HepG2 (cell line): Measurements from ENCODE around the gene BBS1. TPM values are rescaled to one million over a fixed set of nuclear protein-coding genes. Genes with fewer than 3 reads are reported as not detected.

Experiments used
- ATAC-seq: fragments of 200-7000 bp; cut with Tn5 transposase; 3 replicates; pipeline ENCODE4 v1.9.1; 2020; ENCODE audit warnings: mild to moderate bottlenecking, moderate library complexity
- BruUV-seq: library from RNA; stranded (reverse); fragments of 400-500 nt; replicated peaks from 2 replicates; lab custom pipeline; 2021; lab: Mats Ljungman, UMichigan
- CTCF ChIA-PET: fragments of 300-600 bp; formaldehyde crosslinking; extraction: SDS; loops from one replicate; lab custom pipeline; 2021; ENCODE audit warnings: low total read pairs, inconsistent platforms, low intra/inter-chr PET ratio; lab: Yijun Ruan, JAX
- POLR2A ChIA-PET: fragments of 350-600 bp; sonication (Branson Sonifier 250); formaldehyde crosslinking; loops from one replicate; lab custom pipeline; 2020; ENCODE audit warnings: antibody characterized with exemption, inconsistent platforms; lab: Yijun Ruan, JAX
- DNase-seq: peaks from one replicate; pipeline ENCODE4 v3.0.0-alpha.2; 2015; ENCODE audit warnings: low spot score
- FAIRE-seq: peaks from 3 replicates; lab custom pipeline; 2011; peaks lifted over from hg19 to GRCh38; lab: Jason Lieb, UNC
- H2AFZ ChIP-seq: one replicate; pipeline ENCODE4 v1.6.1; 2011; ENCODE audit warnings: low read length, inconsistent platforms
- H3K27ac ChIP-seq: fragments of 300-600 bp; 3 replicates; pipeline ENCODE4 v1.8.0; 2011; ENCODE audit warnings: mixed run types, mild to moderate bottlenecking, mixed read lengths, low read length, inconsistent platforms; ENCODE audit not compliant: insufficient read depth; ENCODE audit errors: extremely low read length
- H3K27me3 ChIP-seq, 2 experiments: fragments of 200-600 bp in 1 of 2; 2 replicates in 1 of 2; 3 replicates in 1 of 2; pipeline versions ENCODE4 v1.6.0 to v1.8.0; 2011; ENCODE audit warnings: low read length in 2 of 2, mild to moderate bottlenecking in 2 of 2, moderate library complexity in 2 of 2, inconsistent platforms in 1 of 2; ENCODE audit not compliant: insufficient read depth in 2 of 2, control insufficient read depth in 1 of 2
- H3K36me3 ChIP-seq, 2 experiments: fragments of 200-600 bp in 1 of 2; replicated peaks in 1 of 2; 2 replicates in 1 of 2; 3 replicates in 1 of 2; pipeline versions ENCODE4 v1.5.1 to v1.8.0; 2011; ENCODE audit warnings: low read length in 2 of 2, inconsistent platforms in 1 of 2; ENCODE audit not compliant: insufficient read depth in 2 of 2, control insufficient read depth in 1 of 2
- H3K4me1 ChIP-seq: 2 replicates; pipeline ENCODE4 v1.5.1; 2012; ENCODE audit warnings: low read length, inconsistent platforms; ENCODE audit not compliant: insufficient read depth
- H3K4me2 ChIP-seq: 2 replicates; pipeline ENCODE4 v1.6.0; 2011; ENCODE audit warnings: low read depth, low read length, inconsistent platforms
- H3K4me3 ChIP-seq, 3 experiments: fragments of 200-600 bp in 1 of 3; sonication (generic), shearing (Covaris generic) in 1 of 3; replicated peaks in 1 of 3; 2 replicates each; pipeline ENCODE4 v1.5.1; 2011 to 2016; ENCODE audit warnings: low read length in 3 of 3, inconsistent platforms in 2 of 3, low read depth in 2 of 3, mild to moderate bottlenecking in 2 of 3, control low read depth in 1 of 3, mixed read lengths in 1 of 3; ENCODE audit not compliant: insufficient read depth in 1 of 3
- H3K79me2 ChIP-seq: one replicate; pipeline ENCODE4 v1.6.1; 2011; ENCODE audit warnings: low read length, inconsistent platforms; ENCODE audit not compliant: insufficient read depth
- H3K9ac ChIP-seq: 2 replicates; pipeline ENCODE4 v1.6.0; 2011; ENCODE audit warnings: mild to moderate bottlenecking, low read depth, low read length, inconsistent platforms; ENCODE audit not compliant: insufficient read depth
- H3K9me3 ChIP-seq: 2 replicates; pipeline ENCODE4 v1.5.1; 2012; ENCODE audit warnings: mild to moderate bottlenecking, low read length
- H4K20me1 ChIP-seq: 2 replicates; pipeline ENCODE4 v1.6.0; 2011; ENCODE audit warnings: inconsistent platforms, mild to moderate bottlenecking, low read length, moderate library complexity; ENCODE audit not compliant: insufficient read depth
- ARID2 ChIP-seq: sonication (generic); formaldehyde crosslinking; IDR thresholded peaks from 2 replicates; pipeline ENCODE4 v1.8.1; 2022; ENCODE audit warnings: mild to moderate bottlenecking, missing genetic modification reagents, borderline replicate concordance
- KDM4B ChIP-seq: sonication (generic); formaldehyde crosslinking; IDR thresholded peaks from 2 replicates; pipeline ENCODE4 v1.4.0; 2020; ENCODE audit warnings: missing genetic modification reagents
- KLF11 ChIP-seq: IDR thresholded peaks from 2 replicates; pipeline ENCODE4 v1.6.1; 2016; ENCODE audit warnings: missing compliant biosample characterization
- LCORL ChIP-seq, 2 experiments: fragments of 450-650 bp in 1 of 2; sonication (generic) in 1 of 2; formaldehyde crosslinking in 1 of 2; IDR thresholded peaks; 2 replicates each; pipeline versions ENCODE4 v1.5.0 to v1.6.1; 2017 to 2020; ENCODE audit warnings: antibody characterized with exemption in 1 of 2, missing genetic modification reagents in 1 of 2
- SMAD1 ChIP-seq: sonication (generic); formaldehyde crosslinking; IDR thresholded peaks from 2 replicates; pipeline ENCODE4 v1.4.0; 2020; ENCODE audit warnings: missing genetic modification reagents, low read depth, mild to moderate bottlenecking, borderline replicate concordance
- SP140L ChIP-seq: sonication (generic); formaldehyde crosslinking; IDR thresholded peaks from 2 replicates; pipeline ENCODE4 v1.4.0; 2020; ENCODE audit warnings: missing genetic modification reagents, borderline replicate concordance
- UBTF ChIP-seq: sonication (generic); formaldehyde crosslinking; IDR thresholded peaks from 2 replicates; pipeline ENCODE4 v1.4.0; 2020; ENCODE audit warnings: mild to moderate bottlenecking, missing genetic modification reagents
- YEATS4 ChIP-seq: sonication (generic); formaldehyde crosslinking; IDR thresholded peaks from 2 replicates; pipeline ENCODE4 v1.4.0; 2020; ENCODE audit warnings: missing genetic modification reagents, borderline replicate concordance
- ZFAT ChIP-seq: sonication (generic); formaldehyde crosslinking; conservative IDR thresholded peaks from 2 replicates; pipeline ENCODE4 v1.8.1; 2023; ENCODE audit warnings: missing genetic modification reagents, inconsistent platforms
- ZNF280D ChIP-seq: sonication (generic); formaldehyde crosslinking; IDR thresholded peaks from 2 replicates; pipeline ENCODE4 v1.5.1; 2020; ENCODE audit warnings: mild to moderate bottlenecking, missing genetic modification reagents
- ZNF616 ChIP-seq: sonication (generic); formaldehyde crosslinking; IDR thresholded peaks from 2 replicates; pipeline ENCODE4 v1.5.0; 2020; ENCODE audit warnings: low read depth, mild to moderate bottlenecking, missing genetic modification reagents
- ZSCAN5A ChIP-seq: sonication (generic); formaldehyde crosslinking; IDR thresholded peaks from 2 replicates; pipeline ENCODE4 v1.8.0; 2022; ENCODE audit warnings: mild to moderate bottlenecking, missing genetic modification reagents, borderline replicate concordance
- WGBS: methylation state at CpG from one replicate; pipeline ENCODE4 v1.1.6; 2017; ENCODE audit warnings: low lambda C conversion rate; 5-methylcytosine and 5-hydroxymethylcytosine counted together
- in situ Hi-C: cut with HindIII; loops from 2 replicates; pipeline ENCODE4 v1.10.0; 2017; ENCODE audit warnings: low pct_unique_long_range_greater_than_20kb; ENCODE audit not compliant: extremely low pct_ligation_motif_present
- intact Hi-C: fragments of 100-400 bp; cut with micrococcal nuclease; formaldehyde crosslinking; loops from one replicate; pipeline ENCODE4 v1.10.0; 2022; ENCODE audit not compliant: unreplicated experiment
- polyA plus RNA-seq, 8 experiments: library from polyadenylated mRNA; depleted of rRNA in 3 of 8; stranded (reverse) in 7 of 8; unstranded in 1 of 8; fragments of >200 nt; fragmentation: Illumina TruSeq in 4 of 8; extraction: Trizol in 4 of 8; gene quantifications; 2 replicates each; pipeline versions ENCODE4 v1.2.1 to v1.2.3, GENCODE V29; 2011 to 2016; ENCODE audit warnings: low read depth in 4 of 8, missing spikeins in 1 of 8, mixed read lengths in 1 of 8; ENCODE audit not compliant: insufficient read depth in 1 of 8
- total RNA-seq, 5 experiments: library from RNA; depleted of rRNA; stranded (reverse); fragments of >200 nt; fragmentation: Illumina TruSeq; extraction: Trizol; gene quantifications; 2 replicates each; pipeline ENCODE4 v1.2.3, GENCODE V29; 2016; ENCODE audit warnings: low read depth in 1 of 5
- TF ChIP-seq, protein P1 (sequence below): sonication (generic); formaldehyde crosslinking; IDR thresholded peaks from 2 replicates; pipeline ENCODE4 v1.5.0; 2020; ENCODE audit warnings: mild to moderate bottlenecking, missing genetic modification reagents, moderate library complexity
- TF ChIP-seq, protein P2 (sequence below): IDR thresholded peaks from 2 replicates; pipeline ENCODE4 v1.6.1; 2012; ENCODE audit warnings: inconsistent platforms

The BBS1 gene
- total and polyA plus RNA-seq, 2 of the 13 experiments (the other 11 are each of a cell fraction or from before 2014, with no cell fraction given), result 11.7 to 14.1 TPM

GRCh38 chr11:66467034-66467659 is 43.3 kb upstream of the BBS1 start:
- H3K27ac ChIP-seq, result no peak overlapping the region
- TF ChIP-seq ARID2 (0 out of 2 replicates have a peak, but pooled peaks have one; percentile 11), SMAD1 (CRISPR knock-in tag) (0 out of 2 replicates have a peak, but pooled peaks have one; percentile 28), ZNF616 (CRISPR knock-in tag) (no peak), SP140L (CRISPR knock-in tag) (no peak), YEATS4 (no peak), ZFAT (no peak), ZSCAN5A (CRISPR knock-in tag) (no peak), ZNF280D (CRISPR knock-in tag) (no peak), KDM4B (CRISPR knock-in tag) (no peak), UBTF (CRISPR knock-in tag) (peak; percentile 69; the same call in 1 of the 2 replicates), LCORL (IDR thresholded peaks at IDR 0.05) (no peak), LCORL (CRISPR knock-in tag; IDR thresholded peaks at IDR 0.05) (no peak), KLF11 (CRISPR knock-in tag) (no peak)
- TF ChIP-seq, protein P1, sequence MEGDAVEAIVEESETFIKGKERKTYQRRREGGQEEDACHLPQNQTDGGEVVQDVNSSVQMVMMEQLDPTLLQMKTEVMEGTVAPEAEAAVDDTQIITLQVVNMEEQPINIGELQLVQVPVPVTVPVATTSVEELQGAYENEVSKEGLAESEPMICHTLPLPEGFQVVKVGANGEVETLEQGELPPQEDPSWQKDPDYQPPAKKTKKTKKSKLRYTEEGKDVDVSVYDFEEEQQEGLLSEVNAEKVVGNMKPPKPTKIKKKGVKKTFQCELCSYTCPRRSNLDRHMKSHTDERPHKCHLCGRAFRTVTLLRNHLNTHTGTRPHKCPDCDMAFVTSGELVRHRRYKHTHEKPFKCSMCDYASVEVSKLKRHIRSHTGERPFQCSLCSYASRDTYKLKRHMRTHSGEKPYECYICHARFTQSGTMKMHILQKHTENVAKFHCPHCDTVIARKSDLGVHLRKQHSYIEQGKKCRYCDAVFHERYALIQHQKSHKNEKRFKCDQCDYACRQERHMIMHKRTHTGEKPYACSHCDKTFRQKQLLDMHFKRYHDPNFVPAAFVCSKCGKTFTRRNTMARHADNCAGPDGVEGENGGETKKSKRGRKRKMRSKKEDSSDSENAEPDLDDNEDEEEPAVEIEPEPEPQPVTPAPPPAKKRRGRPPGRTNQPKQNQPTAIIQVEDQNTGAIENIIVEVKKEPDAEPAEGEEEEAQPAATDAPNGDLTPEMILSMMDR (CRISPR knock-in tag), result peak; percentile 11; the same call in 1 of the 2 replicates
- TF ChIP-seq, protein P2, sequence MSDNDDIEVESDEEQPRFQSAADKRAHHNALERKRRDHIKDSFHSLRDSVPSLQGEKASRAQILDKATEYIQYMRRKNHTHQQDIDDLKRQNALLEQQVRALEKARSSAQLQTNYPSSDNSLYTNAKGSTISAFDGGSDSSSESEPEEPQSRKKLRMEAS, result peak; percentile 42; the same call in 1 of the 2 replicates

More at GRCh38 chr11:66467034-66467659, 43.3 kb upstream of the BBS1 start:
- Histone ChIP-seq H3K4me1 (peaks cover 26% of the 10 kb centered on the region), H3K4me2 (peak overlapping the region; percentile 88), H3K36me3 (no peaks in the 10 kb centered on the region; a peak in 2 of 5 replicates), H3K9ac (peak overlapping the region; percentile 68), H2AFZ (no peak overlapping the region), H3K9me3 (no peaks in the 10 kb centered on the region), H3K4me3 (peak overlapping the region; percentile 77 to 87 (median 84)), H3K79me2 (no peaks in the 10 kb centered on the region), H4K20me1 (no peaks in the 10 kb centered on the region; the same call in 1 of the 2 replicates), H3K27me3 (peaks cover 0 to 12% of the 10 kb centered on the region in 2 experiments; a peak in 3 of 5 replicates)
- ATAC-seq (peak; percentile 70), FAIRE-seq (no peak), DNase-seq (no peak)
- intact Hi-C loops, result no loop called here
- no TSS peak for BruUV-seq
- CTCF ChIA-PET, result no interaction called here
- 5% methylated on average over 23 of the region's 72 CpGs for WGBS
- POLR2A ChIA-PET, result interaction anchor here (0.5 to 3.4 kb wide), 12 partner anchors 9 to 877 kb away, joined by 3 to 48 read pairs (median 4); partner anchors contain the start of genes BBS1, CCDC87, CCS and DPP3
- in situ Hi-C loops, result no loop called here
